AG08396 (cell line): ENCODE data around the gene PLG.
"Not testable (repeated sequence)": the region's sequence is repeated elsewhere in the genome, so short reads cannot be mapped to it uniquely, and the experiment has no call there.

Source experiments
- DNase-seq: peaks from one replicate; pipeline ENCODE4 v3.0.0; 2012; ENCODE audit warnings: low spot score, mixed read lengths

Gene PLG

GRCh38 chr6:160701918-160702680, at the start of gene PLG:
TSS of gene PLG (plus strand) at chr6:160702244. CDS start at chr6:160702305, 61 bp downstream.
- not testable (repeated sequence) for DNase-seq

GRCh38 chr6:160659562-160659961, 42.5 kb upstream of the PLG start:
- DNase-seq: no peak

- no peak for DNase-seq
Observed at GRCh38 chr6:160661216-160661615, 40.8 kb upstream of the PLG start.

DNA sequence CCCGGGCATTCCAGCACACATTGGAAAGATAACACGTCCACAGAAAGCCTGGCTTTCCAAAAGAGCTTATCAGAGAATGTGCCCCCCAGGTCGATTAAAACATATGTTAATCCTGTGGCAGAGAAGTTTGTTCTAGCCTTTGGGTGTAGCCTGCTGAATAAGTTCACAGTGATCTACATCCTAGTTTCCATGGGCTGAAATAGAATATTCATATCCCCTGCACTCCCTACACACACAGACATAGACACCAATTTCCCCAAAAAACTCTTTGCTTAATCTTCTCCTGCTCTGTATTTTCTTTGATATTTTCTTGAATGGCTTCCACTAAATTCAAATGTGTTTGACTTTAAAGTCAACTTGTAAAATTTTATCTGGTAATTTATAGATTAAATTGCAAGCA, 39.6 kb upstream of the PLG start:
- DNase-seq: no peak

- no peak for DNase-seq
Observed at GRCh38 chr6:160662842-160663241, 39.2 kb upstream of the PLG start.

- not testable (repeated sequence) for DNase-seq
Observed at GRCh38 chr6:160664198-160664597, 37.8 kb upstream of the PLG start, which contains the start of gene LPA. TSS of gene LPA (minus strand) at chr6:160664275. CDS start at chr6:160664214, 61 bp downstream.

- no peak for DNase-seq
Observed at GRCh38 chr6:160667639-160668481, 34.2 kb upstream of the PLG start.

DNA sequence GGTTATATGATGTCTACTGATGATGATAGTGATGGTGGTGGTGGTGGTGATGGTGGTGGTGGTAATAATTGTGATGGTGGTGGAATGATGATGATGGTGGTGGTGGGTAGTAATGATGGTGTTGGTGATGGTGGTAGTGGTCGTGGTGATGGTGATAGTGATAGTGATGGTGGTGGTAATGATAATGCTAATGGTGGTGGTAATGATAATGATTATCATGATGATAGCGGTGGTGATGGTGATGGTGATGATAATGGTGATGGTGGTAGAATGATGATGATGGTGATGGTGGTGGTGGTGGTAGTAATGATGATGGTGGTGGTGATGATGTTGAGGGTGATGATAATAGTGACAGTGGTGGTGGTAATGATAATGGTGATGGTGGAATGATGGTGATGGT, 33.5 kb upstream of the PLG start:
- DNase-seq: no peak

DNA sequence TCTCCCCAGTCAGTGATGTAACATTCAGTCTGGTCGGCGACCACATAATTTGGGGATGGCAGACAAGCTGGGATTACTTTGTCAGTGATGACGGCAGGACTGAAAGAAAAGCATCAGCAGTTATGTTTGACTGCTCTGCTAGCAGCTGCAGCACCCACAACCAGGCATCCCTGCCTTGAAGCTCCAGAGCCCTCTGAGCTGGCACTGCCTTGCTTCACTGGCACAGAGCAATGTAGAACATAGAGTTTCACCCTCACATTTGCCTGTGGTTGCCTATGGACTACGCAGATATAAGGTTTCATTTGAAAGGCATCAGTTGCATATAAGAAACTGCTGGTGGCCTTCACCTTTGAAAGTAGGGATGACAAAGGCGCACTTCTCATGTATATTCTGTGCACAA, 25.6 kb upstream of the PLG start:
- not testable (repeated sequence) for DNase-seq

- DNase-seq: no peak
Observed at GRCh38 chr6:160678230-160678629, 23.8 kb upstream of the PLG start.

DNA sequence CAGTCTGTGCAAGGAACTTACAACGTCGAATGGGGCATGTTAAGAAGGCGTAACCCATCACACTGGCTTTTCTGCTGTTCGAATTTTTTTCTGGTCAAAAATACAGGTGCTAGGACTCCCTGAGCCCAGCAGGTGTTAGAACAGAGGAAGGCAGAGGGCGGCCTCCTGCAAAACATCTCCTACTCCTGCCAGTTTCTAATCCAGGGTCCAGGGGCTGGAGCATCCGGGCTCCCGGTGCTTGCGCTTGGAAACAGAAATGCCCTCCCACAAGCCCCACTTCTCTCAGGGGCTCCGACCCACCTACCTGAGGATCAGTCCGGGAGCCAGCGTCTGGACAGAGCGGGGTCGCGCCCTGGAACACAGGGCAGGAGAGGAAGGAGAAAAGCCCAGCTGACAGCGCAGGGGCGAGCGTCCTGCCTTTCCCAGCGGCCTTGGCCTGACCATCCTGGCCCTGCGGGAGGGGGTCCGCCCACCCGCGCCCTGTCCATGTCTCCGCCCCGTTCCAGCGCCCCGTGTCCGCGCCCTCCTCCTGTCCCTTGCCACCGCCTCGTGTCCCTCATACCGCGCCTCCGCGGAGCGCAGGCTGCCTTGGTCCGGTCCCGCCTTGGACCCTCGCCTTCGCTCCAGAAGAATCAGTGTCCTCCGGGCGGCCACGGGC, 23.2 kb upstream of the PLG start:
- DNase-seq: no peak

DNA sequence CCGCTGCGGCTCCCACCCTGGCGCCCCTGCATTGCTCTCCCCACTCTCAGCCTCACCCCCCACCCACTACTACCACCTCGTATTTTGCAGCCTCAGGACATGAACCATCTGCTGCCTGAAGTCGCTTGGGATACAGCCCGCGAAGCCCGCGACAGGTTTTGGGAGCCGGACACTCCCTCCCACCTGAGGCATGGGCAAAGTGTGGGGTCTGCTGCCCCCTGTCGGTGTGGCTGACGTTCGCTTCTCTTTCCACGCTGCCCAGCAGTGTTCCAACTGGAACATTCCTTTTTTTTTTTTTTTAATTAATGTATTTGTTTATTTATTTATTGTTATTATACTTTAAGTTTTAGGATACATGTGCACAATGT, 22.7 kb upstream of the PLG start:
- DNase-seq: no peak

- not testable (repeated sequence) for DNase-seq
Observed at GRCh38 chr6:160685101-160685761, 16.8 kb upstream of the PLG start.

DNA sequence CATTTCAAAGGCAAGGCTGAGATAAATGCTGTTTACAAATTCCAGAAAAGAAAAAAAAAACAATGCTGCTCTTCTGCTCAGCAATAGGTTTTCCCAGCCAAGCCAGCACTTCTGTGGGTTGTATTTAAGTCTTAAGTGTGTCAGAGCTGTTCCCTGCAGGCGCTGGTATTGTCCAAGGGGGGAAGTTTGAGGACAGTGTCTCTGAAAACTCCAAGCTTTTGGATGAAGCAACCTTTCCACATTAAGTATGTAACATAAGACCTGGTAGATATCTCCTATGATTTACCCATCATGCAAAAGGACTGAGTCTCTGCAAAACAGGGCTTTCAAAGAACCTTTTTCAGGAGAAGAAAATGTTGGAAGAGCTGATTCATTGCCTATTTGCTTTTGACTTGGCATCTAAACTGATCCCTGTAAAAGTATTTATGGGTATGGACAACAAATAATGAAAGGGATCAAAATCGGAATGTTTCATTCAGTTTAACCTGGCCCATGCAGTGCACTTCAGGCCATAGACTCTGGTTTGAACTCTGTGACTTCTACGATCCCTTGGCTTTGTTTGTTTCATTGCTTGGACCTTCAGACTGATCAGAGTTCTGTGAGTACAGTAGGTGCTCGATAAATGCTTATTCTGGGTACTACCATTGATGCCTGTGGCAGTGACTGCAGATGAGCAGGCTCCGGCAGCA, 16.1 kb upstream of the PLG start:
- no peak for DNase-seq

DNA sequence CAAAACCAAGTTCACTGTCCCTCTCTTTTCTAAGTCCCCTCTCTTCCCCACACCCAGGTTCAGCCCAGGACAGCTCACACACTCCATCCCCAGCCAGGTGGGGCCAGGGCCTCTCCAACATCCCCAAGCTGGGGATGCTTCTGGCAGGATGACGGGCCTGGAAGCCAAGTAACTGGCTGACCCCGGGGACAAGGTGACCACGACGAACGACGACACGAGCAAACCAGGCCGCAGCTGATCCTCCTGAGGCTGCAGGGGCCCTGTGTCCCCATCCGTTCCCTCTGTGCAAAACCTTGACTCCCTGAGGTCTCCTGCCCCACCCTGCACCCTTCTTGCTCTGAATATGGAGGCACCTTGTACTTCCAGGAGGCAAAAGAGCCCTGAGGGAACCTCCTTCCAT, 11.6 kb upstream of the PLG start:
- no peak for DNase-seq

GRCh38 chr6:160691617-160692016, 10.4 kb upstream of the PLG start:
- DNase-seq: no peak

DNA sequence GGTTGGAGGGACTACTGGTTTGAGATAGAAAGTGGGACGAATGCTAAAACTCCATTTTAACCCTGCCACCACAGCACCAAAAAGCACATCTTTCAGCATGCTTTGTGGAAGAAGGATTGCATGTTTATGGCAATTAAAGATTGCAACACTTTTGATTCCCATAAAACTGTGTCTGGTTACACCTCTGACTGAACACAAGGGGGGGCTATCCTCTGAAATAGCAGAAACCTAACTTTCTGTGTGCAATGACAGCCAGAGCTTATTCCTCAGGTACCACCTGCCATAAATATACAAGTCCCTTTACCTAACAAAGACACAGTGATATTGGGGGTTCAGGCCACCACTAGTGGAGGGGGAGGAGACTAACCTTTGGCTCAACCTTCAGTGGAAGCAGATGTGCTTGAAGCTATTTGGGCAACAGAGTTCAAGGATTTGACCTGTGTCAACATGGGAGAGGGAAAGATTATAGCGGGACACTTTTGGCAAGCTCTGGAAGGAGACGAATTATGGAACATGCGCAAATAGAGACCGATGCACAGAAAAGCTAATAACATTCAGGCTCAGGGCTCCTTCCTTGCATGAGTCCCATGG, 9.6 kb upstream of the PLG start:
- DNase-seq: no peak

DNA sequence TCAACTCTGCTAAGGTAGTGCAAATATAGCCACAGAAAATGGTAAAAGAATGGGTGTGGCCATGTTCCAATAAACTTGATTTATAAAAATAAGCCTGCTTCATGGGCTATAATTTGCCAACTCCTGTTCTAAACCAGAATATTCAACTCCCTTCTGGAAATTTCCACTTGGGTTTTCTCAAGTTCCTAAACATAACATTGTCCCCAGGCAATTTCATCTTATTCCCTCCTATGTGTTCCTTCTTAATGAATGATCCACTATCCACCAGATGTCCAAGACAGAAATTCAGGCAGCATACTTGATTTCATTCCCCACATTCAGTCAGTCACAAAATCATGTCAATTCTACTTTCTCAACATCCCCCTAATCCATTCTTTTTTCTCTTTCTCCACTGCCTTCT, 7.0 kb upstream of the PLG start:
- DNase-seq: not testable (repeated sequence)

DNA sequence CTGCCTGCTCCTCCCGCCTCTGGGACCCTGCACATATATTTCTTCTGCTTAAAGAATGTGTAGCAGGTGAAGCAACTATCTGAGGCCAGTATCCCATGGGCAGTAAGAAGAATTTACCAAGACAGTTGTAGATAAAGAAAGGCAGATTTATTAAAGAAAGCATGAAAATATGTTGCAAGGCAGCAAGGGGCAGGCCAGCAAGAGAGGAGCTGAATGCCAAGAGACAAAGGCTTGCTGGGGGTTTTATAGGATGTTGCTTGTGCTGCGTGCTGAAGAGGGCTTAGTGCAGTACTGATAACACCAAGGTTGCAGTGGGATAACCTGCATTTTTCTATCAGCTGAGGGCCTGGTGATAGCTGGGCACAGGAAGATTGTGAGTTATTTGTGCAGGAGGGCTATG, 6.4 kb upstream of the PLG start:
- DNase-seq: not testable (repeated sequence)

DNA sequence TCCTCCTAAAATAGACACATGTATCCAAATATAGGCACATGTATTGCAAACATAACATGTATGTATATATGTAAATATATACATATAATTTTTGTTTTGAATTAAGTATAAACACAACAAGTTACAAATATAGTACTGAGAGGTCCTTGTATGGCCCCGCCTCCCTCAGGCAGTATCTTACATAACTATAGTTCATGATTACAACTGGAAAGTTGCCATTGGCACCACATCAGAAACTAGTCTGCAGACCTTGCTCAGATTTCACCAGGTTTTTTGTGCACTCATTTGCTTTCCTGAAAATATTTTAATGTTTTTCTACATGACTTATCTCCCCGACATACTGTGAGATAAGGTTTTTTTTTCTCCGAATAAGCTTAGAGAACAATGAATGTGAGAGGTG, 5.2 kb upstream of the PLG start:
- not testable (repeated sequence) for DNase-seq

- DNase-seq: no peak
Observed at GRCh38 chr6:160697826-160698225, 4.2 kb upstream of the PLG start.
